Tibial nerve (tissue), 4 donors: ENCODE results near the gene SIM2. TPM values are rescaled to one million over a fixed set of nuclear protein-coding genes. Genes with fewer than 3 reads are reported as not detected.

Source experiments
- DNase-seq, 2 donors: peaks; one replicate each; pipeline ENCODE4 v3.0.0-alpha.2; 2019; ENCODE audit warnings: low spot score in 2 of 2
- H3K27ac ChIP-seq, 4 donors: fragments of 200-600 bp; sonication (generic) in 3 of 4; one replicate each; pipeline ENCODE4 v1.5.1; 2017 to 2019; ENCODE audit warnings: mild to moderate bottlenecking in 1 of 4
- H3K27me3 ChIP-seq, 2 donors: fragments of 200-600 bp; sonication (generic) in 1 of 2; one replicate each; pipeline versions ENCODE4 v1.5.1 to v1.6.0; 2017 to 2019
- H3K36me3 ChIP-seq, 3 donors: fragments of 200-600 bp; sonication (generic); one replicate each; pipeline ENCODE4 v1.5.1; 2018 to 2019
- H3K4me1 ChIP-seq, 4 donors: fragments of 200-600 bp; sonication (generic) in 3 of 4; one replicate each; pipeline ENCODE4 v1.5.1; 2017 to 2019
- H3K4me3 ChIP-seq, 4 donors: fragments of 200-600 bp; sonication (generic) in 3 of 4; one replicate each; pipeline ENCODE4 v1.5.1; 2017 to 2019; ENCODE audit warnings: mild to moderate bottlenecking in 1 of 4, moderate library complexity in 1 of 4
- H3K9me3 ChIP-seq, 4 donors: fragments of 200-600 bp; sonication (generic) in 3 of 4; one replicate each; pipeline ENCODE4 v1.5.1; 2017 to 2019
- CTCF ChIP-seq, 5 experiments: fragments of 200-600 bp in 3 of 5; fragments of 450-650 bp in 2 of 5; sonication (generic) in 3 of 5; IDR thresholded peaks; one replicate each; pipeline ENCODE4 v1.5.1; 2016 to 2019; ENCODE audit warnings: antibody characterized with exemption in 5 of 5, mild to moderate bottlenecking in 3 of 5, moderate library complexity in 2 of 5
- EP300 ChIP-seq, 2 donors: sonication (generic); formaldehyde crosslinking; IDR thresholded peaks; one replicate each; pipeline ENCODE4 v1.6.1; 2017; ENCODE audit warnings: antibody characterized with exemption in 2 of 2, mild to moderate bottlenecking in 1 of 2
- POLR2A ChIP-seq, 2 donors: fragments of 450-650 bp; IDR thresholded peaks; one replicate each; pipeline ENCODE4 v1.6.1; 2017; ENCODE audit warnings: antibody characterized with exemption in 2 of 2, mild to moderate bottlenecking in 2 of 2, moderate library complexity in 2 of 2
- WGBS, 2 donors: methylation state at CpG; one replicate each; pipeline ENCODE4 v1.1.5; 2018; 5-methylcytosine and 5-hydroxymethylcytosine counted together
- total RNA-seq, 4 donors: library from RNA; depleted of rRNA; stranded (reverse); fragments of >200 nt; gene quantifications; one replicate each; pipeline ENCODE4 v1.1.0, GENCODE V29; 2016

The SIM2 gene
- total RNA-seq, 4 donors from 2014 or later = not detected

GRCh38 chr21:36722370-36723368 is 23.8 kb downstream of the SIM2 start:
- WGBS, 2 donors = 87 to 90% methylated on average over 21 to 25 of the region's 25 CpGs
- TF ChIP-seq EP300 (IDR thresholded peaks at IDR 0.05) (no peak), POLR2A (IDR thresholded peaks at IDR 0.05) (no peak), CTCF (IDR thresholded peaks at IDR 0.05) (no peak)
- Histone ChIP-seq H3K9me3 (no peaks in the 10 kb centered on the region), H3K4me3 (no peak overlapping the region), H3K27me3 (peaks cover 0 to under 1% of the 10 kb centered on the region in 2 donors), H3K27ac (no peak overlapping the region), H3K4me1 (peaks cover 0 to 11% (median 0%) of the 10 kb centered on the region in 4 donors), H3K36me3 (no peaks in the 10 kb centered on the region)
- DNase-seq = no peak

GRCh38 chr21:36723371-36723881 is 24.5 kb downstream of the SIM2 start:
- Histone ChIP-seq H3K27ac (no peak overlapping the region), H3K9me3 (no peaks in the 10 kb centered on the region), H3K4me3 (no peak overlapping the region), H3K4me1 (peaks cover 0 to 11% (median 0%) of the 10 kb centered on the region in 4 donors), H3K36me3 (no peaks in the 10 kb centered on the region), H3K27me3 (no peaks in the 10 kb centered on the region)
- no peak for DNase-seq
- TF ChIP-seq EP300 (IDR thresholded peaks at IDR 0.05) (no peak), POLR2A (IDR thresholded peaks at IDR 0.05) (no peak), CTCF (IDR thresholded peaks at IDR 0.05) (no peak)
- WGBS, 2 donors = 79 to 80% methylated on average over 14 of the region's 14 CpGs

GRCh38 chr21:36724660-36725059 is 25.7 kb downstream of the SIM2 start:
- H3K4me3 ChIP-seq = no peak overlapping the region
- no peak for DNase-seq
- H3K27ac ChIP-seq = no peak overlapping the region
- H3K9me3 ChIP-seq = no peaks in the 10 kb centered on the region
- peaks cover 0 to 2% of the 10 kb centered on the region in 2 donors for H3K27me3 ChIP-seq
- WGBS, 2 donors = 67 to 77% methylated on average over 3 of the region's 3 CpGs
- H3K36me3 ChIP-seq = no peaks in the 10 kb centered on the region
- no peaks in the 10 kb centered on the region for H3K4me1 ChIP-seq
- TF ChIP-seq EP300 (IDR thresholded peaks at IDR 0.05) (no peak), CTCF (IDR thresholded peaks at IDR 0.05) (no peak), POLR2A (IDR thresholded peaks at IDR 0.05) (no peak)

GRCh38 chr21:36725793-36726386 is 27.0 kb downstream of the SIM2 start:
- TF ChIP-seq EP300 (IDR thresholded peaks at IDR 0.05) (no peak), CTCF (IDR thresholded peaks at IDR 0.05) (no peak)
- Histone ChIP-seq H3K4me1 (no peaks in the 10 kb centered on the region), H3K4me3 (no peak overlapping the region), H3K27ac (no peak overlapping the region), H3K27me3 (peaks cover 0 to 12% of the 10 kb centered on the region in 2 donors), H3K9me3 (no peaks in the 10 kb centered on the region), H3K36me3 (no peaks in the 10 kb centered on the region)
- 96% methylated on average over 12 of the region's 12 CpGs for WGBS, 2 donors
- no peak for DNase-seq

- Histone ChIP-seq H3K27me3 (peaks cover 0 to 18% of the 10 kb centered on the region in 2 donors), H3K9me3 (no peaks in the 10 kb centered on the region)
- DNase-seq = no peak
Observed at GRCh38 chr21:36727866-36728265, 29.0 kb downstream of the SIM2 start.

More at GRCh38 chr21:36727866-36728265, 29.0 kb downstream of the SIM2 start:
- 79 to 85% methylated on average over 6 of the region's 6 CpGs for WGBS, 2 donors
- Histone ChIP-seq H3K27ac (no peak overlapping the region), H3K36me3 (no peaks in the 10 kb centered on the region), H3K4me1 (no peaks in the 10 kb centered on the region), H3K4me3 (no peak overlapping the region)
- TF ChIP-seq CTCF (IDR thresholded peaks at IDR 0.05) (no peak), EP300 (IDR thresholded peaks at IDR 0.05) (no peak), POLR2A (IDR thresholded peaks at IDR 0.05) (no peak)
